NCI-H187 (cell line): Measurements from ENCODE around the gene USP30.

Source experiments
- DNase-seq, 2 experiments: peaks; one replicate each; lab custom pipeline; 2025; lab: John Stamatoyannopoulos, UW

The USP30 gene

DNA sequence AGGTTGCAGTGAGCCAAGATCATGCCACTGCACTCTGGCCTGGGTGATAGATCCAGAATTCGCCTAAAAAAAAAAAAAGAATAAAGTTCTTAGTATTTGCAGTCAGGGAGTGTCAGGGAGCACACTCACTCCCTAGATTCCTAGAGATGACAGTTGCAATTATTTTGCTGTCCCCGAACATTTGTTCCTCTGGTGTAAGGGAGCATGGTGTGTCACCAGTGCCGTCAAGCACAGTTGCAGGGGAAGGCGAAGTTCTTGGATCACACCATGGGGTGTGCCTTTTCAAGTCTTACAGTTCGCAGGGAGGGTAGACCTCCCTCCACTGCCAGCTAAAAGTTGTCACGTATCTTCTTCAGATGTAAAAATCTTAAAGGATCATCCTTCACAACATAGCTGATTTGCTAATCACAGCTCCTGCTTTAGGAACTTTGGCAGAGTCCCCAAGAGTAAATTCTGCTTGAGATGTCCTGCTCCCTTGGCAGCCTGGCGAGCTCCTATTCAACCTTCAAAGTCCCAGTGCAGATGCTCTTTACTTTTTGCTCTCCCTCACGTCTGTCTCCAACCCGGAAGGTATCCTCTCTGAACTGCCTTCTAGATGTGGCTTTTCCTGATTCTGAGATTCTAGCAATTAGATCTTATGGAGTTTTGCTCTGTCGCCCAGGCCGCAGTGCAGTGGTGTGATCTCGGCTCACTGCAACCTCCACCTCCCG, 75.3 kb downstream of the USP30 start:
- no peak for DNase-seq

DNA sequence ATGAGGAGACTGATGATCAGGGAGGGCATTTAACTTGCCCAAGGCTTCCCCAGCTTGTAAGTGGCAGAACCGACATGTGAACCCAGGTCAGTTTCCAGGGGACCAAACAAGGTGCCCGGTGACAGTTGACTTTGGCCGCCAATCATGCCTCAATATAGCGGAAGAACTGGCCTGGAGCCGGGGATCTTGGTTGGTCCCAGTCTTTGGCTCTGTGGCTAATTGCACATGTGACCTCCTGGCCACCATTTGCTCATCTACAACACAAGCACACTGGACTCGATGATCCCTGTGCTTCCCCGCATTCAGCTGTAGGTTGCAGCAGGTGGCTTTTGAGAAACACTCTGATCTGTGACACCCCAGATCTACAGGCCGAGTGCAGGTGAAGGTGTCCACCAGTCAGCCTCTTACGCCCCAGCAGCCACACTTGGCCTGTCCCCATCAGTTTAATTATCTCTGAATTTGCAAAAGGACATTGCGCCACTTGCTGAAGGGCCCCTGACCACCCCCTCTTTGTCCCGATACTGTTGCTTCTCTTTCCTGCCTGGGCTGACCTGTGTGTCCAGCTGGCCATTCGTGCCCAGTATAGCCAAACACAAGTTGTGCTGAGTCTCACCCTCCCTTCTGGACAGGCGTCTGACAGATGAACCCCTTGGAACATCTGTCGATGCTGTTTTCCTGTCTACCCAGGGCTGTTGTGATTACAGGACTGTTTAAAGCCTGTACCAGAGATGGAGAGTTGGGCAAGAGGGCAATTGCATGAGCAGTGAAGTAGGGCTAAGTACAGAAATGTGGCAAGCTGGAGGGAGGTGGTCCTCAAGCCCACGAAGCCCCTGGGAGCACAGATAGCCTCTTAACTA, 78.1 kb downstream of the USP30 start:
- DNase-seq: no peak

DNA sequence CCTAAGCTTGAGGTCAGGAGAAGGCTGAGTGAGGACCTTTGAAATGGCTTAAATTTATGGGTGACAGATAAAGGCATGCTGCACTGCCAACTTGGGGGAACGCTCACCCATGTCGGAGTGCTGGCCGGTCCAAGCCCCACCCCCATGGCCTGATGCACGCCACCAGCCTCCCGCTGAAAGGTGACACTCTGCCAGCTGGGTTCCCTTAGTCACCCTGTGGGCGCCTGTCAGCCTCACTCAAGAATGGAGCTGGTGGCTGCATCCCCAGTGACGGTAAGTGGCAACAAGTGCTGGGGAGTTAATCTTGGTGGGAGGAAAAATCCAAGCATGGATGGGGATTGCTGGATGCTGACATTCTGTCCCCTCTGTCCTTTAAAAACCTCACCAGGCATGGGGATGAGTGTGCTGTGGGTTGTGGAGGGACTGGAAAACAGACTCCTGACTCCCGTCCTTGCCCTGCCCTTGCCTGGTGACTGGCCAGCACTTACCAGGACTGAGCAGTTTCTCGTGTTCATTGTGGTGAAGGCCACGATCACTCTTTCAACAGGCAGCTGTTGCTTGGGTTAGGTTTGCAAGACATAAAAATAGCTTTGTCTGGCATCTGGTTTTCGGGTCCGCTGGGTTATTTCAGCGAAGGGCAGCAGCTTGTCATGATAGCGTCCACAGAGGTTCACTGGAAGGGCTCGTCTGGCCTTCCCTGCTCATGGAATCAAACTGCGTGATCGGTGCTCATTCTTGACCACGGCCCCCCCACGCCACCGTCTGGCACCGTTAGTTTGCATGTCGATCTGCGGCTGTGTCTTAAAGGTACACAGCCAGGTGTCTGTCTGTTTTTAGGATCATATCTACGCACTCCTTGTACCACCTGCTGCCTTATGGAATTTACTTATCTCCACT, 79.0 kb downstream of the USP30 start:
- no peak for DNase-seq

DNA sequence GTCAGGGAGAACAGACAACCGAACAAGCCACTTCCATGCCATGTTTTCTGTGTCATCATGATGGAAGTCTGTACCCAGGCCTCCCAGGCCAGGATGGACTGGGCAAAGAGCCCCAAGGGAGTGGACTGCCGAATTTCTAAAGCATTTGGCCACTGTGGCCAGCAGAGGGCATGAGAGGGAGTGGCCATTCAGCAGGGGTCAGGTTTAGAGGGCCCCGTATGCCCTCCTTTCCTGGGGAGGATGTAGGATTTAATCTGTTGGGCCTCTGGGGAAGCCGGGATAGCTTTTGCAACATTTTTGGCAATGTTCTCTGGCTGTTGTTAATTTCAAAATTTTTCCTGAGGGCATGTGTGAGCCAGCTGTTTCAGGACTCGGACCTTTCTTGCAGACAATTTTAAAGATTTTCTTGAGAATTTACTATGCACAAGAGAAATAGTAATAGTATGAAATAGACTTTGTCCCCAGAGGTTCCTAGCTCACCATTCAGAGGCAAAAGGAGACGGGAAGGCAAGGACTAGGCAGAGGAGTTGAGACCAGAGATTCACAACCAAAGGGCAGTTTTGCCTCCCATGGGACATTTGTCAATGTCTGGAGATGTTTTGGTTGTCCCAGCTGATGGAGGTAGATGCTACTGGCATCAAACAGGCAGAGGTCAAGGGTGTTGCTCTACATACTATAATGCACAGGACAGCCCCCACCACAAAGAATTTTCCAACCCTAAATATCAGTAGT, 82.0 kb downstream of the USP30 start:
- no peak for DNase-seq

DNA sequence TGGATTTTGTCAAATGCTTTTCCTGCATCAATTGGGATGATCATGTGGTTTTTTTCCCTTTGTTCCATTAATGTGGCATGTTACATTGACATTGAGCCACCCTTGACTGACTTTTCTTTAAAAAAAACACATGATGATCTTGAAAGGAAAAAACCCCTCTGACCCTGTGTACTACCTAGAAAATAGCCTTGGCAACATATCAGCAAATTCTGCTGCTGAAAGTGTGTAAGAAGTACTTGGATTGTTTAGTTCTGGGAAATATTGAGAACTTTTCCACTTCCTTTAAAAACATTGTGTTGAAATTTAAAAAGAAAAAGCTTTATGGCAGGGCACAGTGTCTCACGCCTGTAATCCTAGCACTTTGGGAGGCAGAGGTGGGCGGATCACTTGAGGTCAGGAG, 84.7 kb downstream of the USP30 start:
- no peak for DNase-seq
